ENCODE data around the gene TOP1.

The TOP1 gene

GRCh38 chr20:41081276-41081814 lies 52.7 kb downstream of the TOP1 start:
- H3K4ac ChIP-seq (ENCODE audit: low read depth, low read length), result no peak overlapping the region
- H3K23ac ChIP-seq (ENCODE audit: low read length), result no peak overlapping the region
- no peak overlapping the region for H2BK5ac ChIP-seq (ENCODE audit: low read depth, low read length, poor library complexity)
- H3K14ac ChIP-seq (ENCODE audit: low read length), result no peak overlapping the region
- H3K9me3 ChIP-seq (ENCODE audit: insufficient read depth, low read depth, low read length), result no peaks in the 10 kb centered on the region
- no peak overlapping the region for H4K12ac ChIP-seq (ENCODE audit: low read depth, low read length)
- H2AK5ac ChIP-seq (ENCODE audit: low read length), result no peak overlapping the region
- no peaks in the 10 kb centered on the region for H3K27me3 ChIP-seq (ENCODE audit: insufficient read depth, low read length)
- DNase-seq, result no peak
- no peak overlapping the region for H4K8ac ChIP-seq (ENCODE audit: low read depth, low read length)
- no peak overlapping the region for H3K4me2 ChIP-seq (ENCODE audit: low read length)
- no peak overlapping the region for H2BK120ac ChIP-seq (ENCODE audit: insufficient read depth, low read length, poor library complexity)
- no peak overlapping the region for H3K4me3 ChIP-seq (ENCODE audit: low read depth, low read length)
- no peak overlapping the region for H2BK12ac ChIP-seq (ENCODE audit: low read length)
- peaks cover 9 to 23% of the 10 kb centered on the region in 2 experiments for H3K36me3 ChIP-seq (ENCODE audit: control insufficient read depth in 1 of 2, insufficient read depth in 2 of 2, low read length in 2 of 2)
- H4K91ac ChIP-seq (ENCODE audit: low read depth, low read length), result no peak overlapping the region
- H3K4me1 ChIP-seq (ENCODE audit: control insufficient read depth in 1 of 2, insufficient read depth in 2 of 2, low read length in 2 of 2), result peaks cover 0 to under 1% of the 10 kb centered on the region in 2 experiments
- no peak overlapping the region for H3K9ac ChIP-seq (ENCODE audit: low read length)
- no peaks in the 10 kb centered on the region for H3K79me1 ChIP-seq (ENCODE audit: low read length)
- H3K27ac ChIP-seq (ENCODE audit: low read depth, low read length), result no peak overlapping the region
- no peak overlapping the region for H2AFZ ChIP-seq (ENCODE audit: insufficient read depth, low read length, poor library complexity)
- no peaks in the 10 kb centered on the region for H3K79me2 ChIP-seq (ENCODE audit: control insufficient read depth, insufficient read depth, low read length, poor library complexity)
- no peak overlapping the region for H3K18ac ChIP-seq (ENCODE audit: low read length)

- Histone ChIP-seq H3K9ac (ENCODE audit: low read length) (no peak overlapping the region), H3K79me2 (ENCODE audit: control insufficient read depth, insufficient read depth, low read length, poor library complexity) (no peaks in the 10 kb centered on the region), H2AK5ac (ENCODE audit: low read length) (no peak overlapping the region), H4K91ac (ENCODE audit: low read depth, low read length) (no peak overlapping the region), H3K18ac (ENCODE audit: low read length) (no peak overlapping the region), H3K4me2 (ENCODE audit: low read length) (no peak overlapping the region), H3K23ac (ENCODE audit: low read length) (no peak overlapping the region), H3K4me1 (ENCODE audit: control insufficient read depth in 1 of 2, insufficient read depth in 2 of 2, low read length in 2 of 2) (peaks cover 0 to 2% of the 10 kb centered on the region in 2 experiments), H3K36me3 (ENCODE audit: control insufficient read depth in 1 of 2, insufficient read depth in 2 of 2, low read length in 2 of 2) (peaks cover 9 to 23% of the 10 kb centered on the region in 2 experiments), H3K14ac (ENCODE audit: low read length) (no peak overlapping the region), H2BK12ac (ENCODE audit: low read length) (no peak overlapping the region), H3K9me3 (ENCODE audit: insufficient read depth, low read depth, low read length) (no peaks in the 10 kb centered on the region), H3K4me3 (ENCODE audit: low read depth, low read length) (no peak overlapping the region), H2BK5ac (ENCODE audit: low read depth, low read length, poor library complexity) (no peak overlapping the region), H3K79me1 (ENCODE audit: low read length) (no peaks in the 10 kb centered on the region), H4K12ac (ENCODE audit: low read depth, low read length) (no peak overlapping the region), H2BK120ac (ENCODE audit: insufficient read depth, low read length, poor library complexity) (no peak overlapping the region), H3K4ac (ENCODE audit: low read depth, low read length) (no peak overlapping the region), H3K27ac (ENCODE audit: low read depth, low read length) (no peak overlapping the region), H2AFZ (ENCODE audit: insufficient read depth, low read length, poor library complexity) (no peak overlapping the region), H4K8ac (ENCODE audit: low read depth, low read length) (no peak overlapping the region), H3K27me3 (ENCODE audit: insufficient read depth, low read length) (no peaks in the 10 kb centered on the region)
- WGBS (ENCODE audit: extremely low coverage, insufficient coverage, insufficient read length), result no CpG with 5 or more reads among the region's 2 CpGs
- no peak for DNase-seq
These were observed 53.7 kb downstream of the TOP1 start for GRCh38 chr20:41082306-41082705.

GRCh38 chr20:41085606-41086005 lies 57.0 kb downstream of the TOP1 start:
- Histone ChIP-seq H4K8ac (ENCODE audit: low read depth, low read length) (no peak overlapping the region), H3K79me1 (ENCODE audit: low read length) (no peaks in the 10 kb centered on the region), H3K36me3 (ENCODE audit: control insufficient read depth in 1 of 2, insufficient read depth in 2 of 2, low read length in 2 of 2) (peaks cover 16 to 26% of the 10 kb centered on the region in 2 experiments), H3K4me2 (ENCODE audit: low read length) (no peak overlapping the region), H3K9ac (ENCODE audit: low read length) (no peak overlapping the region), H4K12ac (ENCODE audit: low read depth, low read length) (no peak overlapping the region), H3K9me3 (ENCODE audit: insufficient read depth, low read depth, low read length) (no peaks in the 10 kb centered on the region), H2AK5ac (ENCODE audit: low read length) (no peak overlapping the region), H4K91ac (ENCODE audit: low read depth, low read length) (no peak overlapping the region), H2AFZ (ENCODE audit: insufficient read depth, low read length, poor library complexity) (no peak overlapping the region), H3K23ac (ENCODE audit: low read length) (no peak overlapping the region), H3K14ac (ENCODE audit: low read length) (no peak overlapping the region), H3K4me3 (ENCODE audit: low read depth, low read length) (no peak overlapping the region), H2BK12ac (ENCODE audit: low read length) (no peak overlapping the region), H3K4ac (ENCODE audit: low read depth, low read length) (no peak overlapping the region), H3K4me1 (ENCODE audit: control insufficient read depth in 1 of 2, insufficient read depth in 2 of 2, low read length in 2 of 2) (peaks cover 0 to 2% of the 10 kb centered on the region in 2 experiments), H2BK5ac (ENCODE audit: low read depth, low read length, poor library complexity) (no peak overlapping the region), H3K18ac (ENCODE audit: low read length) (no peak overlapping the region), H3K79me2 (ENCODE audit: control insufficient read depth, insufficient read depth, low read length, poor library complexity) (no peaks in the 10 kb centered on the region), H3K27ac (ENCODE audit: low read depth, low read length) (no peak overlapping the region), H2BK120ac (ENCODE audit: insufficient read depth, low read length, poor library complexity) (no peak overlapping the region), H3K27me3 (ENCODE audit: insufficient read depth, low read length) (no peaks in the 10 kb centered on the region)
- DNase-seq, result no peak
- WGBS (ENCODE audit: extremely low coverage, insufficient coverage, insufficient read length), result no CpG with 5 or more reads among the region's 3 CpGs

GRCh38 chr20:41086402-41087324 lies 58.0 kb downstream of the TOP1 start:
- no peak overlapping the region for H2BK5ac ChIP-seq (ENCODE audit: low read depth, low read length, poor library complexity)
- DNase-seq, result peak; percentile 17 to 56
- H3K4me2 ChIP-seq (ENCODE audit: low read length), result peak overlapping the region; percentile 0
- no peaks in the 10 kb centered on the region for H3K79me2 ChIP-seq (ENCODE audit: control insufficient read depth, insufficient read depth, low read length, poor library complexity)
- no peak overlapping the region for H3K23ac ChIP-seq (ENCODE audit: low read length)
- H3K36me3 ChIP-seq (ENCODE audit: control insufficient read depth in 1 of 2, insufficient read depth in 2 of 2, low read length in 2 of 2), result peaks cover 15 to 22% of the 10 kb centered on the region in 2 experiments
- no peak overlapping the region for H3K4ac ChIP-seq (ENCODE audit: low read depth, low read length)
- H4K12ac ChIP-seq (ENCODE audit: low read depth, low read length), result no peak overlapping the region
- H4K91ac ChIP-seq (ENCODE audit: low read depth, low read length), result no peak overlapping the region
- no peak overlapping the region for H3K18ac ChIP-seq (ENCODE audit: low read length)
- no peak overlapping the region for H2AFZ ChIP-seq (ENCODE audit: insufficient read depth, low read length, poor library complexity)
- no peaks in the 10 kb centered on the region for H3K79me1 ChIP-seq (ENCODE audit: low read length)
- H3K14ac ChIP-seq (ENCODE audit: low read length), result no peak overlapping the region
- WGBS (ENCODE audit: extremely low coverage, insufficient coverage, insufficient read length), result no CpG with 5 or more reads among the region's 8 CpGs
- peak overlapping the region; percentile 15 for H3K27ac ChIP-seq (ENCODE audit: low read depth, low read length)
- peaks cover 0 to 2% of the 10 kb centered on the region in 2 experiments for H3K4me1 ChIP-seq (ENCODE audit: control insufficient read depth in 1 of 2, insufficient read depth in 2 of 2, low read length in 2 of 2)
- no peaks in the 10 kb centered on the region for H3K27me3 ChIP-seq (ENCODE audit: insufficient read depth, low read length)
- H3K4me3 ChIP-seq (ENCODE audit: low read depth, low read length), result no peak overlapping the region
- no peak overlapping the region for H2AK5ac ChIP-seq (ENCODE audit: low read length)
- H2BK120ac ChIP-seq (ENCODE audit: insufficient read depth, low read length, poor library complexity), result no peak overlapping the region
- no peaks in the 10 kb centered on the region for H3K9me3 ChIP-seq (ENCODE audit: insufficient read depth, low read depth, low read length)
- no peak overlapping the region for H3K9ac ChIP-seq (ENCODE audit: low read length)
- H4K8ac ChIP-seq (ENCODE audit: low read depth, low read length), result no peak overlapping the region
- no peak overlapping the region for H2BK12ac ChIP-seq (ENCODE audit: low read length)
